ENCODE measurements around the gene DPM3. TPM values are rescaled to one million over a fixed set of nuclear protein-coding genes. Genes with fewer than 3 reads are reported as not detected.

Gene DPM3
- total and polyA plus RNA-seq, 9 of the 15 experiments (the other 6 are each of a cell fraction or from before 2014, with no cell fraction given): 3.7 to 120 (median 36.4) TPM

DNA sequence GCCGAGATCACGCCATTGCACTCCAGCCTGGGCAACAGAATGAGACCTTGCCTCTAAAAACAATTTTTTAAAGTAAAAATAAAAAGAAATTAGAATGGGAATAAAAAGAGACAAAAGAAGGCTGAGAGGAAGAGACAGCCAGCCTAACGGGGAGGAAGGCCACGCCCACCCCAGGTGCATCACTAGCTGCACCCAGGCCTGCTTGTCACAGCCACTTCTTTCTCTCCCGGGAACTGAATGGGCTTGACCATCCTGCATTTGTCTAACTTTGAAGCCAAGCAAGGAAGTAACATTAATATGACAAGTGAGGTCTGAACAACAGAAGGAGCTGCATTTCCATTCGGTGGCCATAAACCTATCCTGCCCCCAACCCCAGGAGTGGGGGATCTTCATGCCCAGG lies 33.5 kb downstream of the DPM3 start:
- no peak overlapping the region for H3K4me3 ChIP-seq
- ATAC-seq (no peak), DNase-seq (ENCODE audit: extremely low read depth in 1 of 4, low spot score in 3 of 4) (no peak), FAIRE-seq (no peak)
- no peaks in the 10 kb centered on the region for H3K79me2 ChIP-seq (ENCODE audit: control insufficient read depth, insufficient read depth, low read length)
- no peaks in the 10 kb centered on the region for H3K27me3 ChIP-seq (ENCODE audit: control insufficient read depth in 2 of 2, insufficient read depth in 2 of 2, low read length in 2 of 2)
- no peak overlapping the region for H3K4me2 ChIP-seq (ENCODE audit: insufficient read depth, low read length)
- 52% methylated on average over 4 of the region's 6 CpGs for WGBS (ENCODE audit: insufficient coverage, low coverage, missing lambda C conversion rate)
- TF ChIP-seq DPF2 (IDR thresholded peaks at IDR 0.05) (no peak), GATAD2A (IDR thresholded peaks at IDR 0.05) (no peak), TEAD4 (IDR thresholded peaks at IDR 0.05; ENCODE audit: low read length) (no peak), TEAD4 (CRISPR knock-in tag; IDR thresholded peaks at IDR 0.05; ENCODE audit: borderline replicate concordance) (no peak), CBFA2T3 (IDR thresholded peaks at IDR 0.05) (no peak), ZNF696 (CRISPR knock-in tag; conservative IDR thresholded peaks at IDR 0.05) (no peak), ZNF589 (CRISPR knock-in tag; IDR thresholded peaks at IDR 0.05; ENCODE audit: low read depth) (no peak), TEAD1 (CRISPR knock-in tag; IDR thresholded peaks at IDR 0.05) (no peak), PTBP1 (IDR thresholded peaks at IDR 0.05; ENCODE audit: low read depth, low read length) (no peak)
- TF ChIP-seq, protein P1, sequence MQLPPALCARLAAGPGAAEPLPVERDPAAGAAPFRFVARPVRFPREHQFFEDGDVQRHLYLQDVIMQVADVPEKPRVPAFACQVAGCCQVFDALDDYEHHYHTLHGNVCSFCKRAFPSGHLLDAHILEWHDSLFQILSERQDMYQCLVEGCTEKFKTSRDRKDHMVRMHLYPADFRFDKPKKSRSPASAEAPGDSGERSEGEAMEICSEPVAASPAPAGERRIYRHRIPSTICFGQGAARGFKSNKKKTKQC (CRISPR knock-in tag; IDR thresholded peaks at IDR 0.05): no peak
- no peak overlapping the region for H3K27ac ChIP-seq (ENCODE audit: extremely low read depth, low read depth, low read length)
- CTCF ChIA-PET (ENCODE audit: low intra/inter-chr PET ratio): no interaction called here
- BruUV-seq (replicated peaks): no TSS peak
- no peaks in the 10 kb centered on the region for H3K9me1 ChIP-seq (ENCODE audit: control insufficient read depth, insufficient read depth, low read length)
- H3K9ac ChIP-seq (ENCODE audit: insufficient read depth in 1 of 2, low read depth in 2 of 2, low read length in 2 of 2): no peak overlapping the region
- intact Hi-C loops (cut with micrococcal nuclease) (no loop called here), in situ Hi-C loops (cut with MboI) (no loop called here)
- POLR2A ChIA-PET: interaction anchor here (0.7 to 1.6 kb wide), 4 partner anchors 9 to 87 kb away, joined by 3 to 6 read pairs (median 4); no protein-coding TSS in a partner anchor
- no peaks in the 10 kb centered on the region for H4K20me1 ChIP-seq (replicated peaks; ENCODE audit: control insufficient read depth, insufficient read depth, low read length)
- H3K9me3 ChIP-seq (replicated peaks; ENCODE audit: control insufficient read depth, insufficient read depth, low read depth, low read length): no peaks in the 10 kb centered on the region
- H3K36me3 ChIP-seq (ENCODE audit: control insufficient read depth, insufficient read depth, low read length): no peaks in the 10 kb centered on the region
- H3K4me1 ChIP-seq (replicated peaks in 1 of 2; ENCODE audit: control insufficient read depth in 2 of 2, insufficient read depth in 2 of 2, low read length in 2 of 2): peaks cover 8 to 12% of the 10 kb centered on the region in 2 experiments; a peak in 4 of 5 replicates
- no peak overlapping the region for H2AFZ ChIP-seq (ENCODE audit: low read depth, low read length)

All from K562 (cell line).